ENCODE measurements around the gene NEDD8.
A peak's percentile ranks its signal among the peaks of the same experiment; 100 is the strongest.
"Not testable (repeated sequence)": the region's sequence is repeated elsewhere in the genome, so short reads cannot be mapped to it uniquely, and the experiment has no call there.

The NEDD8 gene

GRCh38 chr14:24216876-24217275, 15.3 kb downstream of the NEDD8 start:
- DNase-seq: not testable (repeated sequence)

- no peak for DNase-seq
Observed at GRCh38 chr14:24216345-24216699, 15.8 kb downstream of the NEDD8 start.

- DNase-seq: peak; percentile 72
Observed at GRCh38 chr14:24215495-24216344, 16.4 kb downstream of the NEDD8 start, which contains the start of gene MDP1. TSS of gene MDP1 (minus strand) at chr14:24216066. CDS start at chr14:24215955, 111 bp downstream.

GRCh38 chr14:24213866-24214662, 18.1 kb downstream of the NEDD8 start:
- DNase-seq: no peak

GRCh38 chr14:24212924-24213865, 19.0 kb downstream of the NEDD8 start, which contains the start of gene CHMP4A:
TSS of gene CHMP4A (minus strand) at chr14:24213488. CDS start at chr14:24213439, 49 bp downstream.
- DNase-seq: peak; percentile 91

GRCh38 chr14:24211311-24211710, 20.9 kb downstream of the NEDD8 start:
- DNase-seq: no peak

- no peak for DNase-seq
Observed at GRCh38 chr14:24207625-24208024, 24.5 kb downstream of the NEDD8 start.

- DNase-seq: no peak
Observed at GRCh38 chr14:24207104-24207551, 25.0 kb downstream of the NEDD8 start.

- no peak for DNase-seq
Observed at GRCh38 chr14:24206260-24207103, 25.7 kb downstream of the NEDD8 start.

- no peak for DNase-seq
Observed at GRCh38 chr14:24204163-24205146, 27.7 kb downstream of the NEDD8 start.

- not testable (repeated sequence) for DNase-seq
Observed at GRCh38 chr14:24203249-24203886, 28.8 kb downstream of the NEDD8 start.

GRCh38 chr14:24202538-24202937, 29.6 kb downstream of the NEDD8 start:
- not testable (repeated sequence) for DNase-seq

GRCh38 chr14:24198814-24199524, 33.2 kb downstream of the NEDD8 start:
- no peak for DNase-seq

- DNase-seq: no peak
Observed at GRCh38 chr14:24197056-24197450, 35.1 kb downstream of the NEDD8 start.

GRCh38 chr14:24196071-24197055, 35.8 kb downstream of the NEDD8 start:
- no peak for DNase-seq

GRCh38 chr14:24195186-24196070, 36.7 kb downstream of the NEDD8 start, which contains the start of gene TM9SF1:
TSS of gene TM9SF1 (minus strand) at chr14:24195441. CDS start at chr14:24195019, 422 bp downstream.
- DNase-seq: peak; percentile 62

- no peak for DNase-seq
Observed at GRCh38 chr14:24194873-24195185, 37.3 kb downstream of the NEDD8 start.

Data from DMS153 (cell line).